IMR-90 (cell line): Measurements from ENCODE around the gene UBL3. TPM values are rescaled to one million over a fixed set of nuclear protein-coding genes. Genes with fewer than 3 reads are reported as not detected.

Source experiments
- ATAC-seq: fragments of 200-7000 bp; cut with Tn5 transposase; 2 replicates; pipeline ENCODE4 v1.9.1; 2020; ENCODE audit warnings: low read depth, mild to moderate bottlenecking, moderate library complexity
- BruUV-seq: library from RNA; stranded (reverse); fragments of 400-500 nt; replicated peaks from 2 replicates; lab custom pipeline; 2021; lab: Mats Ljungman, UMichigan
- CTCF ChIA-PET: fragments of 300-600 bp; formaldehyde crosslinking; extraction: SDS; loops from one replicate; lab custom pipeline; 2021; ENCODE audit warnings: antibody characterized with exemption; lab: Yijun Ruan, JAX
- POLR2A ChIA-PET: fragments of 300-600 bp; sonication (Branson Sonifier 250); formaldehyde crosslinking; loops from one replicate; lab custom pipeline; 2022; ENCODE audit warnings: antibody characterized with exemption; ENCODE audit not compliant: unreplicated experiment; lab: Charles Lee
- DNase-seq: peaks from one replicate; pipeline ENCODE4 v3.0.0; 2013
- H2AFZ ChIP-seq: replicated peaks from 2 replicates; pipeline ENCODE3; 2013; ENCODE audit warnings: low read length, mild to moderate bottlenecking; ENCODE audit not compliant: poor library complexity
- H2AK5ac ChIP-seq: 2 replicates; pipeline ENCODE4 v1.6.1; 2013; ENCODE audit warnings: low read depth, low read length, inconsistent platforms
- H2AK9ac ChIP-seq: replicated peaks from 2 replicates; pipeline ENCODE3; 2013; ENCODE audit warnings: mild to moderate bottlenecking, low read depth, low read length, moderate library complexity; ENCODE audit not compliant: poor library complexity
- H2BK120ac ChIP-seq: 2 replicates; pipeline ENCODE4 v1.6.1; 2013; ENCODE audit warnings: low read depth, low read length, inconsistent platforms
- H2BK15ac ChIP-seq: 3 replicates; pipeline ENCODE4 v1.6.1; 2013; ENCODE audit warnings: low read depth, low read length, inconsistent platforms
- H2BK20ac ChIP-seq: 2 replicates; pipeline ENCODE4 v1.6.1; 2013; ENCODE audit warnings: low read depth, mild to moderate bottlenecking, inconsistent platforms, low read length, moderate library complexity
- H2BK5ac ChIP-seq: 2 replicates; pipeline ENCODE4 v1.6.1; 2013; ENCODE audit warnings: mild to moderate bottlenecking, low read depth, low read length, inconsistent platforms; ENCODE audit not compliant: poor library complexity, severe bottlenecking
- H3K14ac ChIP-seq: replicated peaks from 2 replicates; pipeline ENCODE4 v1.6.1; 2013; ENCODE audit warnings: low read depth, low read length, inconsistent platforms
- H3K18ac ChIP-seq: 2 replicates; pipeline ENCODE4 v1.6.1; 2013; ENCODE audit warnings: low read depth, low read length, control low read depth
- H3K23ac ChIP-seq: 2 replicates; pipeline ENCODE4 v1.6.1; 2013; ENCODE audit warnings: low read depth, low read length, inconsistent platforms
- H3K27ac ChIP-seq: 2 replicates; pipeline ENCODE4 v1.5.1; 2013; ENCODE audit warnings: mild to moderate bottlenecking, control low read depth, low read length; ENCODE audit not compliant: insufficient read depth
- H3K27me3 ChIP-seq: 2 replicates; pipeline ENCODE4 v1.6.1; 2013; ENCODE audit warnings: low read length; ENCODE audit not compliant: control insufficient read depth, insufficient read depth
- H3K36me3 ChIP-seq: 2 replicates; pipeline ENCODE4 v1.6.1; 2013; ENCODE audit warnings: low read length, mixed read lengths; ENCODE audit not compliant: control insufficient read depth, insufficient read depth
- H3K4ac ChIP-seq: 2 replicates; pipeline ENCODE4 v1.6.1; 2013; ENCODE audit warnings: low read depth, low read length, inconsistent platforms
- H3K4me1 ChIP-seq: 2 replicates; pipeline ENCODE4 v1.6.1; 2013; ENCODE audit warnings: low read length, mixed read lengths; ENCODE audit not compliant: control insufficient read depth, insufficient read depth
- H3K4me2 ChIP-seq: 2 replicates; pipeline ENCODE4 v1.6.1; 2013; ENCODE audit warnings: low read depth, mild to moderate bottlenecking, control low read depth, low read length, moderate library complexity
- H3K4me3 ChIP-seq: 2 replicates; pipeline ENCODE4 v1.5.1; 2013; ENCODE audit warnings: low read depth, mild to moderate bottlenecking, control low read depth, low read length, moderate library complexity; ENCODE audit not compliant: insufficient read depth
- H3K56ac ChIP-seq: 2 replicates; pipeline ENCODE4 v1.6.1; 2013; ENCODE audit warnings: low read length, inconsistent platforms; ENCODE audit not compliant: insufficient read depth; ENCODE audit errors: extremely low read depth
- H3K79me1 ChIP-seq, 2 experiments: 2 replicates each; pipeline ENCODE4 v1.6.1; 2013; ENCODE audit warnings: low read length in 2 of 2, inconsistent platforms in 1 of 2, low read depth in 1 of 2
- H3K9ac ChIP-seq: 2 replicates; pipeline ENCODE4 v1.6.1; 2013; ENCODE audit warnings: low read depth, low read length, control low read depth
- H3K9me1 ChIP-seq: 2 replicates; pipeline ENCODE4 v1.6.1; 2013; ENCODE audit warnings: low read length, inconsistent platforms; ENCODE audit not compliant: insufficient read depth
- H3K9me3 ChIP-seq: 2 replicates; pipeline ENCODE4 v1.6.1; 2013; ENCODE audit warnings: low read length; ENCODE audit not compliant: control insufficient read depth, insufficient read depth
- H4K20me1 ChIP-seq: 2 replicates; pipeline ENCODE4 v1.6.1; 2013; ENCODE audit warnings: low read length, inconsistent platforms; ENCODE audit not compliant: insufficient read depth
- H4K5ac ChIP-seq: 2 replicates; pipeline ENCODE4 v1.6.1; 2013; ENCODE audit warnings: mild to moderate bottlenecking, low read depth, low read length, control low read depth
- H4K8ac ChIP-seq, 2 experiments: 2 replicates each; pipeline ENCODE4 v1.6.1; 2013; ENCODE audit warnings: low read depth in 2 of 2, low read length in 2 of 2, control low read depth in 1 of 2, inconsistent platforms in 1 of 2
- H4K91ac ChIP-seq: 2 replicates; pipeline ENCODE4 v1.6.1; 2013; ENCODE audit warnings: low read depth, low read length, inconsistent platforms; ENCODE audit not compliant: insufficient read depth
- BHLHE40 ChIP-seq: fragments of 150-350 bp; IDR thresholded peaks from 2 replicates; pipeline ENCODE4 v1.6.1; 2016; ENCODE audit warnings: mild to moderate bottlenecking, low read depth, low read length
- CEBPB ChIP-seq: IDR thresholded peaks from 2 replicates; pipeline ENCODE4 v1.6.1; 2012; ENCODE audit warnings: low read depth, low read length, improper control_type of control experiment
- CHD1 ChIP-seq: IDR thresholded peaks from 2 replicates; pipeline ENCODE4 v1.6.1; 2012; ENCODE audit warnings: low read depth, low read length, improper control_type of control experiment
- ELK1 ChIP-seq: fragments of 150-350 bp; IDR thresholded peaks from 2 replicates; pipeline ENCODE4 v1.6.1; 2016; ENCODE audit warnings: low read depth, mild to moderate bottlenecking, low read length, moderate library complexity, borderline replicate concordance
- FOS ChIP-seq: fragments of 150-350 bp; IDR thresholded peaks from 2 replicates; pipeline ENCODE4 v1.6.1; 2016; ENCODE audit warnings: low read depth, low read length
- MAFK ChIP-seq: IDR thresholded peaks from 2 replicates; pipeline ENCODE4 v1.6.1; 2012; ENCODE audit warnings: low read depth, low read length, improper control_type of control experiment
- MAZ ChIP-seq: IDR thresholded peaks from 2 replicates; pipeline ENCODE4 v1.6.1; 2012; ENCODE audit warnings: low read depth, mild to moderate bottlenecking, low read length, improper control_type of control experiment, moderate library complexity, borderline replicate concordance
- MXI1 ChIP-seq: IDR thresholded peaks from 2 replicates; pipeline ENCODE4 v1.6.1; 2012; ENCODE audit warnings: low read depth, mild to moderate bottlenecking, low read length, moderate library complexity, borderline replicate concordance
- NFE2L2 ChIP-seq: fragments of 150-350 bp; IDR thresholded peaks from 2 replicates; pipeline ENCODE4 v1.6.1; 2016; ENCODE audit warnings: low read depth, mild to moderate bottlenecking, low read length
- POLR2A ChIP-seq: IDR thresholded peaks from 2 replicates; pipeline ENCODE4 v1.6.1; 2012; ENCODE audit warnings: mild to moderate bottlenecking, low read depth, low read length
- RAD21 ChIP-seq: IDR thresholded peaks from 2 replicates; pipeline ENCODE4 v1.6.1; 2012; ENCODE audit warnings: low read length, improper control_type of control experiment
- RCOR1 ChIP-seq: IDR thresholded peaks from 2 replicates; pipeline ENCODE4 v1.6.1; 2012; ENCODE audit warnings: mild to moderate bottlenecking, low read length, improper control_type of control experiment; ENCODE audit not compliant: insufficient replicate concordance
- SMC3 ChIP-seq: fragments of 150-350 bp; IDR thresholded peaks from 2 replicates; pipeline ENCODE4 v1.6.1; 2016; ENCODE audit warnings: low read depth, mild to moderate bottlenecking, antibody characterized with exemption, low read length, moderate library complexity
- WGBS, 2 experiments: methylation state at CpG; one replicate each; pipeline versions ENCODE4 v1.1.5 to v1.1.7; 2013; ENCODE audit warnings: missing lambda C conversion rate in 2 of 2; ENCODE audit not compliant: insufficient read length in 1 of 2; ENCODE audit errors: extremely low coverage in 2 of 2; 5-methylcytosine and 5-hydroxymethylcytosine counted together
- dilution Hi-C: fragments of 300-500 bp; cut with HindIII; formaldehyde crosslinking; loops from one replicate; pipeline ENCODE4 v1.14.3; 2018; ENCODE audit warnings: low sequenced_read_pairs; ENCODE audit not compliant: unreplicated experiment
- in situ Hi-C: fragments of 300-500 bp; cut with MboI; formaldehyde crosslinking; loops from 3 replicates; pipeline ENCODE4 v1.14.3; 2019; ENCODE audit warnings: low sequenced_read_pairs, inconsistent platforms, mixed read lengths
- intact Hi-C: fragments of 100-400 bp; cut with micrococcal nuclease; formaldehyde crosslinking; loops from 2 replicates; pipeline ENCODE4 v1.10.0; 2022
- polyA plus RNA-seq, 3 experiments: library from polyadenylated mRNA; depleted of rRNA; stranded (reverse); fragments of >200 nt; gene quantifications; 2 replicates each; pipeline ENCODE4 v1.2.3, GENCODE V29; 2012; ENCODE audit warnings: low replicate concordance in 1 of 3
- total RNA-seq: library from RNA; depleted of rRNA; stranded (reverse); fragments of >200 nt; gene quantifications from 2 replicates; pipeline ENCODE4 v1.2.3, GENCODE V29; 2012
- TF ChIP-seq, protein P1 (sequence below): fragments of 150-350 bp; IDR thresholded peaks from 2 replicates; pipeline ENCODE4 v1.6.1; 2017; ENCODE audit warnings: mild to moderate bottlenecking, antibody characterized with exemption, low read length, low read depth
- TF ChIP-seq, protein P2 (sequence below): conservative IDR thresholded peaks from 2 replicates; pipeline ENCODE4 v1.5.1; 2012; ENCODE audit warnings: mild to moderate bottlenecking, low read depth, low read length, improper control_type of control experiment

The UBL3 gene
- total and polyA plus RNA-seq, 2 of the 4 experiments (the other 2 are of a cell fraction) = 16.0 to 19.9 TPM

- DNase-seq = no peak
- no peak overlapping the region for H4K5ac ChIP-seq
- no peaks in the 10 kb centered on the region for H3K9me3 ChIP-seq
- no peak overlapping the region for H3K4ac ChIP-seq
- in situ Hi-C loops = no loop called here
- H2AK5ac ChIP-seq = no peak overlapping the region
- no peaks in the 10 kb centered on the region for H3K36me3 ChIP-seq
- no peak overlapping the region for H3K14ac ChIP-seq
- no TSS peak for BruUV-seq
- no peak overlapping the region for H3K9ac ChIP-seq
- dilution Hi-C loops = no loop called here
- no peak overlapping the region for H3K23ac ChIP-seq
- no peak overlapping the region for H2BK15ac ChIP-seq
- H3K27ac ChIP-seq = no peak overlapping the region
- no CpG with 5 or more reads among the region's 2 CpGs for WGBS, 2 experiments
- H2BK20ac ChIP-seq = no peak overlapping the region
- ATAC-seq = no peak
- ChIA-PET POLR2A (no interaction called here), CTCF (interaction anchor here (1.2 kb wide), 2 partner anchors 11 to 351 kb away, joined by 3 to 4 read pairs; no protein-coding TSS in a partner anchor)
- H3K4me3 ChIP-seq = no peak overlapping the region
- no peak overlapping the region for H3K18ac ChIP-seq
- H3K4me1 ChIP-seq = 0 out of 2 replicates have a peak, but pooled peaks cover 2% of the 10 kb centered on the region
- H3K9me1 ChIP-seq = 0 out of 2 replicates have a peak, but pooled peaks cover 5% of the 10 kb centered on the region
- H4K91ac ChIP-seq = no peak overlapping the region
- H3K4me2 ChIP-seq = no peak overlapping the region
- no peak overlapping the region for H2AFZ ChIP-seq
- no peak overlapping the region for H2BK120ac ChIP-seq
- H3K79me1 ChIP-seq = peaks cover 0 to 3% of the 10 kb centered on the region in 2 experiments; a peak in 1 of 4 replicates
- intact Hi-C loops = loop anchor here (2.0 kb wide), 1 partner anchor 255 kb away; no protein-coding TSS in a partner anchor
- no peak overlapping the region for H4K8ac ChIP-seq
- no peak overlapping the region for H2BK5ac ChIP-seq
- H3K56ac ChIP-seq = no peak overlapping the region
- no peaks in the 10 kb centered on the region for H4K20me1 ChIP-seq
- H2AK9ac ChIP-seq = peak overlapping the region; percentile 73
- no peaks in the 10 kb centered on the region for H3K27me3 ChIP-seq
- TF ChIP-seq RCOR1 (no peak), POLR2A (no peak), RAD21 (no peak), MXI1 (no peak), NFE2L2 (no peak), MAFK (no peak), SMC3 (no peak), MAZ (no peak), CHD1 (no peak), BHLHE40 (no peak), CEBPB (no peak), FOS (no peak), ELK1 (no peak)
- TF ChIP-seq, protein P1, sequence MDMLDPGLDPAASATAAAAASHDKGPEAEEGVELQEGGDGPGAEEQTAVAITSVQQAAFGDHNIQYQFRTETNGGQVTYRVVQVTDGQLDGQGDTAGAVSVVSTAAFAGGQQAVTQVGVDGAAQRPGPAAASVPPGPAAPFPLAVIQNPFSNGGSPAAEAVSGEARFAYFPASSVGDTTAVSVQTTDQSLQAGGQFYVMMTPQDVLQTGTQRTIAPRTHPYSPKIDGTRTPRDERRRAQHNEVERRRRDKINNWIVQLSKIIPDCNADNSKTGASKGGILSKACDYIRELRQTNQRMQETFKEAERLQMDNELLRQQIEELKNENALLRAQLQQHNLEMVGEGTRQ = no peak
- TF ChIP-seq, protein P2, sequence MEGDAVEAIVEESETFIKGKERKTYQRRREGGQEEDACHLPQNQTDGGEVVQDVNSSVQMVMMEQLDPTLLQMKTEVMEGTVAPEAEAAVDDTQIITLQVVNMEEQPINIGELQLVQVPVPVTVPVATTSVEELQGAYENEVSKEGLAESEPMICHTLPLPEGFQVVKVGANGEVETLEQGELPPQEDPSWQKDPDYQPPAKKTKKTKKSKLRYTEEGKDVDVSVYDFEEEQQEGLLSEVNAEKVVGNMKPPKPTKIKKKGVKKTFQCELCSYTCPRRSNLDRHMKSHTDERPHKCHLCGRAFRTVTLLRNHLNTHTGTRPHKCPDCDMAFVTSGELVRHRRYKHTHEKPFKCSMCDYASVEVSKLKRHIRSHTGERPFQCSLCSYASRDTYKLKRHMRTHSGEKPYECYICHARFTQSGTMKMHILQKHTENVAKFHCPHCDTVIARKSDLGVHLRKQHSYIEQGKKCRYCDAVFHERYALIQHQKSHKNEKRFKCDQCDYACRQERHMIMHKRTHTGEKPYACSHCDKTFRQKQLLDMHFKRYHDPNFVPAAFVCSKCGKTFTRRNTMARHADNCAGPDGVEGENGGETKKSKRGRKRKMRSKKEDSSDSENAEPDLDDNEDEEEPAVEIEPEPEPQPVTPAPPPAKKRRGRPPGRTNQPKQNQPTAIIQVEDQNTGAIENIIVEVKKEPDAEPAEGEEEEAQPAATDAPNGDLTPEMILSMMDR = no peak
These were observed 86.8 kb downstream of the UBL3 start for GRCh38 chr13:29763436-29764180.
